ENCODE results near the gene RAB3C. TPM values are rescaled to one million over a fixed set of nuclear protein-coding genes. Genes with fewer than 3 reads are reported as not detected.

The RAB3C gene
- total RNA-seq, 1 donor from 2014 or later, result not detected

- no peak for DNase-seq (ENCODE audit: low spot score)
- H3K4me1 Mint-ChIP-seq (ENCODE audit: low read depth), result peaks cover 11% of the 10 kb centered on the region
- no peak overlapping the region for H3K27ac Mint-ChIP-seq (ENCODE audit: unreplicated experiment)
- H3K4me3 Mint-ChIP-seq (ENCODE audit: unreplicated experiment), result no peak overlapping the region
- no peak for TF ChIP-seq CTCF (IDR thresholded peaks at IDR 0.05)
- H3K9me3 Mint-ChIP-seq (ENCODE audit: low read depth), result peaks cover 11% of the 10 kb centered on the region
- H3K27me3 Mint-ChIP-seq (ENCODE audit: low read depth), result no peaks in the 10 kb centered on the region
- no peaks in the 10 kb centered on the region for H3K36me3 Mint-ChIP-seq (ENCODE audit: low read depth)
Measured at GRCh38 chr5:58904737-58905136, 321.9 kb downstream of the RAB3C start.

GRCh38 chr5:58905944-58906343 lies 323.1 kb downstream of the RAB3C start:
- Mint-ChIP-seq H3K4me3 (ENCODE audit: unreplicated experiment) (no peak overlapping the region), H3K4me1 (ENCODE audit: low read depth) (peaks cover 11% of the 10 kb centered on the region), H3K27me3 (ENCODE audit: low read depth) (no peaks in the 10 kb centered on the region), H3K36me3 (ENCODE audit: low read depth) (no peaks in the 10 kb centered on the region), H3K27ac (ENCODE audit: unreplicated experiment) (no peak overlapping the region), H3K9me3 (ENCODE audit: low read depth) (peaks cover 14% of the 10 kb centered on the region)
- TF ChIP-seq CTCF (IDR thresholded peaks at IDR 0.05), result no peak
- no peak for DNase-seq (ENCODE audit: low spot score)

Other genes starting within 250 kb of the RAB3C start
- gene PLK2, start 123.0 kb upstream of the RAB3C start, total RNA-seq, result 40.0 to 48.4 TPM (median 46.8 TPM) in 3 replicates
- gene GAPT, start 91.6 kb upstream of the RAB3C start, total RNA-seq, result not detected in 3 replicates

Data from chondrocyte (in vitro differentiated cells).